Activated CD8-positive, alpha-beta memory T cell treated with anti-CD3 and anti-CD28 coated beads, Interleukin-2, amount 50 U/mL, for 24 hours (primary cell): Measurements from ENCODE around the gene PIK3C2A.
A peak's percentile ranks its signal among the peaks of the same experiment; 100 is the strongest.
"Not testable (repeated sequence)": the region's sequence is repeated elsewhere in the genome, so short reads cannot be mapped to it uniquely, and the experiment has no call there.

Source experiments
- DNase-seq: peaks from one replicate; pipeline ENCODE4 v3.0.0-alpha.2; 2020; ENCODE audit errors: extremely low read depth

Gene PIK3C2A, protein sequence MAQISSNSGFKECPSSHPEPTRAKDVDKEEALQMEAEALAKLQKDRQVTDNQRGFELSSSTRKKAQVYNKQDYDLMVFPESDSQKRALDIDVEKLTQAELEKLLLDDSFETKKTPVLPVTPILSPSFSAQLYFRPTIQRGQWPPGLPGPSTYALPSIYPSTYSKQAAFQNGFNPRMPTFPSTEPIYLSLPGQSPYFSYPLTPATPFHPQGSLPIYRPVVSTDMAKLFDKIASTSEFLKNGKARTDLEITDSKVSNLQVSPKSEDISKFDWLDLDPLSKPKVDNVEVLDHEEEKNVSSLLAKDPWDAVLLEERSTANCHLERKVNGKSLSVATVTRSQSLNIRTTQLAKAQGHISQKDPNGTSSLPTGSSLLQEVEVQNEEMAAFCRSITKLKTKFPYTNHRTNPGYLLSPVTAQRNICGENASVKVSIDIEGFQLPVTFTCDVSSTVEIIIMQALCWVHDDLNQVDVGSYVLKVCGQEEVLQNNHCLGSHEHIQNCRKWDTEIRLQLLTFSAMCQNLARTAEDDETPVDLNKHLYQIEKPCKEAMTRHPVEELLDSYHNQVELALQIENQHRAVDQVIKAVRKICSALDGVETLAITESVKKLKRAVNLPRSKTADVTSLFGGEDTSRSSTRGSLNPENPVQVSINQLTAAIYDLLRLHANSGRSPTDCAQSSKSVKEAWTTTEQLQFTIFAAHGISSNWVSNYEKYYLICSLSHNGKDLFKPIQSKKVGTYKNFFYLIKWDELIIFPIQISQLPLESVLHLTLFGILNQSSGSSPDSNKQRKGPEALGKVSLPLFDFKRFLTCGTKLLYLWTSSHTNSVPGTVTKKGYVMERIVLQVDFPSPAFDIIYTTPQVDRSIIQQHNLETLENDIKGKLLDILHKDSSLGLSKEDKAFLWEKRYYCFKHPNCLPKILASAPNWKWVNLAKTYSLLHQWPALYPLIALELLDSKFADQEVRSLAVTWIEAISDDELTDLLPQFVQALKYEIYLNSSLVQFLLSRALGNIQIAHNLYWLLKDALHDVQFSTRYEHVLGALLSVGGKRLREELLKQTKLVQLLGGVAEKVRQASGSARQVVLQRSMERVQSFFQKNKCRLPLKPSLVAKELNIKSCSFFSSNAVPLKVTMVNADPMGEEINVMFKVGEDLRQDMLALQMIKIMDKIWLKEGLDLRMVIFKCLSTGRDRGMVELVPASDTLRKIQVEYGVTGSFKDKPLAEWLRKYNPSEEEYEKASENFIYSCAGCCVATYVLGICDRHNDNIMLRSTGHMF (N-terminal part only)

DNA sequence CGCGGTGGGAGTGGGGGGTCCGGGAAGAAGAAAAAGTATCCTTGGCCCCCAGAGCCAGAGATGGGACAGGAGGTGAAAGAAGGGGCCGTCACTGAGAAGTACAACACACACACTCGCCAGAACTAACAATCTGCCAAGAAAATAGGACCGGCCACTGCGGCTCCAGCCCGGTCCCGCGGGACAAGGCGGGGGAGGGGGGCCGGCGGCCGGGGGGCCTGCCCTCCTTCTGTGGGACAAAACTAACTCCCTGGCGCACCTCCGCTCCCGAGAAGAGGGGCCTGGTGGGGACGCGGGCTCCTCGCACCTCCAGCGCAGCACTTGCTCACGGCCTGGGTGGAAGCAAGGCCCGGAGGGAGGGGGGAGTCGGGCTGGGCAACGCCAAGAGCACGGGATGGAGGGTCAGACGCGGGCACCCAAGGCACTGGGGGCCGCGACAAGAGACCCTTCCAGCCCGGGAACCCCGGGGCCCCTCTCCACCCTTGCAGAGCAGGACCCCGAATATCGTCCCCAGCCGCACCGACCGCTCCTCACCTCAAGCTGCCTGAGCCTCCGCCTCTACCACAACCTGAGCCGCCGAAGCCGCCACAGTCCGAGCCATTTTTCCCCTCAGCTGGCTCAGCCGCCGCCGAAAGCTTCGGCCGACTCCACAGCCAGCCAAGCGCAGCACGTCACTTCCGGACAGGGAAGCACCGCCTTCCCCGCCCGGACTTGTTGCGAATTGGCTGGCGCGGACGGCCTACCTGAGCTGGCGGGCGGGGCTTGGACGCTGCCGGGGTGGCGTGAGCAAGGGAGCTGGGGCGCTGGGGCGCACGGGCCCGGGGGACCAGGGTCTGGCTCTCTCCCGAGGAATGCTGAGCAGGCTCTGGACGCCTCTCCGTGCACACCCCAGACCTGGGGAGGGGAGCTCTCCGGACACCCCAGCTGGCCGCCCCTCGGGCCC, at the start of gene PIK3C2A:
TSS of gene PIK3C2A (minus strand) at position 670 of the 940 bp plus-strand sequence. CDS start 38,245 bp downstream, outside the sequence.
- peak; percentile 81 for DNase-seq

DNA sequence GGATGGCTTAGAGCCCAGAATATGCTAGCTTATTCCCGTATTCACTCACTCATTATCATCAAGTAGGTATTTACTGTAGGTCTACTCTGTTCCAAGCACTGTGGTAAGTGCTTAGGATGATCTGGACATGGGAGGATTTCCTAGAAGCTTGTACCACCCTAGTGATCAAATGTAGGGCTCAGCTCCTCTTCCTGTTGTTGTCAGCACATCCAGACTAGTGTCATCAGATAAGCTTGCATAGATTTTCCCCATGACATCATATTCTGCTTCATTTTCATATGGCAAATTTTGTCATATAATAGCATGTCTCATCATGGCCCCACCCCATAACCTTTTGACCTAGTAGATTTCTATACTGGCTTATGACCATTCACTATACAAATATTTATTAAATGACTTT, 49.4 kb upstream of the PIK3C2A start:
- DNase-seq, result no peak

DNA sequence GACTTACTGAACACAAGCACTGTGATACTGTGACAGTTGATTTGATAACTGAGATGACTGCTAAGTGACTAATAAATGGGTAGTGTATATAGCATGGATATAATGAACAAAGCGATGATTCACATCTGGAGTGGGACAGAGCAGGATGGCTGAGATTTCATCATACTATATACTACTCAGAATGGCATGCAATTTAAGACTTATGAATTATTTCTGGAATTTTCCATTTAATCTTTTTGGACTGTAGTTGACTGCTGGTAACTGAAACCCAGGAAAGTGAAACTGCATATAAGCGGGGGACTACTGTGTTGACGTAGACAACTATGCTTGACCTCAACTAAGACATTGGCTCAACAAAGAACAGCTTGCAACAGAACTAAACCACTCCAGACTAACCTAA, 48.7 kb upstream of the PIK3C2A start:
- DNase-seq, result no peak

DNA sequence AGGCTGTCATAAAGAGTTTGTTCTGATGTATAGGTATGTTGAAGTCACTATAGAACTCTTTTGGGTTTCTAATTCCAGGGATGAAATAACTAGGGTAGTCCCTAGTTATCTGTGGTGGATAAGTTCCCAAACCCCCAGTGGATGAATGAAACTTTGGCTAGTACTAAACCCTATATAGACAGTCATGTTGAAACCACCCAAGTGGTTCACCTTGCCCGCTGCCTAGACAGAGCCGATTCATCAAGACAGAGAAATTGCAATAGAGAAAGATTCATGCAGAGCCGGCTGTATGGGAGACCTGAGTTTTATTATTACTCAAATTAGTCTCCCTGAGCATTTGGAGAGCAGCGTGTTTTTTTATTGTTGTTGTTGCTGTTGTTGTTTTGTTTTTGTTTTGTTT, 44.9 kb upstream of the PIK3C2A start:
- no peak for DNase-seq

DNA sequence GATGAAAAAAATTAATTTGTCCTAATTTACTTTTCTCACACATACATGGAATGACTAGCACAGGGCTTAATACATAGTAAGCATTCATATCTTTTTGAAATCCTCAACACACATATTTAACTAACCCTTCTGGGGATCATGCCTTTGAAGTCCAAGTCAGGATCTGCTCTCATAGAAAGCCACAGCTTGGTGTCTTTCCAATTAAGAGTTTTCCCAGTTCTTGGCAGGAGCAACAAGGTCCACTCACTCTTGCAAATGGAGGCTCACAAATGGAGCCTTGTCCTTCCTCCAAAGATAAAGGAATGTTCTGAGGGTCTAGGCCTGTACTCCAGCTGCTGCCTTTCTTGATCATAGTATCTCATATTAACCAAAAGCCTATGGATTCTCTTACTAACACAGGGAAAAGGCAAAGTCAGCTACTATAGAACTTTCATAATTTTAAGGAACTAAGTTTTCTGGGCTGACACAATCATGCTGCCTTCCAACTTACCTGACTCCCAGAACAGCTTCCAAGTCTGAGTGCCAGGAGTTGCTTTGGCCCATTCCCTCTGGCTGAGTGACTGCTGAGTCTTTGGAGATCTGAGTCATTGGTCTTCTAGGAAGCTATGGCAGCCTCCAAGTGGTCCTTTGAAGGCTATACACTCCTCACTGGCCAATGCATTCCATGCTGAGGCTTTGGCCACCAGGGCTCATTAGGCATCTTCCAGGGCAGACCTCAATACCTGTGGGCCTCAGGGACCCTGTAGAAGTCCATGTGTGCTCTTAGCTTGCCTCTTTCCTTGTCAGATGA, 43.0 kb upstream of the PIK3C2A start:
- DNase-seq, result no peak

DNA sequence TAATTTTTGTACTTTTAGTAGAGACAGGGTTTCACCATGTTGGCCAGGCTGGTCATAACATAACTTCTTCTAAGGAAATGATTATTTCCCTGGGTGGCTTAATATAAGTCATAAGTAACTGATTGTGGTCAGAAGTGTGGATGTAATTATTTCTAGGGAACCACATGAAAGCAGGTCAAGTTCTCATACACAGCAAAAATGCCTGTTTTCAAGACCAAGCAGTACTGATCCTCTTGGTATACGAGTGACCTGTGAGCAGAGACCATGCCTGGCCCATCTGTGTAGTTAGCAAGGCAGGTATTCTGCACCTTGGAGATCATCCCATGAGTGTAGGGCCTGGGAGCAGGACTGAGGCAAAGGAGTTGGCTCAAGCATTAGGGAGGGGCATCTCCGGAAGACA, 36.3 kb upstream of the PIK3C2A start:
- DNase-seq, result no peak

DNA sequence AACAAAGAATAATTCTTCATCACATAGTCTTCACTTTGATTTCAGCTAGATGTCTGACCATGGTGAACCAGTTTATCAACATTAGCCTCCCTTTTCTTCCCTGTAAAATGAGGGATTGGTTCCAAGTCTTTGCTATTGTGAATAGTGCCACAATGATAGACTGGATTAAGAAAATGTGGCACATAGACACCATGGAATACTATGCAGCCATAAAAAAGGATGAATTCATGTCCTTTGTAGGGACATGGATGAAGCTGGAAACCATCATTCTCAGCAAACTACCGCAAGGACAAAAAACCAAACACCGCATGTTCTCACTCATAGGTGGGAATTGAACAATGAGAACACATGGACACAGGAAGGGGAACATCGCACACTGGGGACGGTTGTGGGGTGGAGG, 35.2 kb upstream of the PIK3C2A start:
- DNase-seq, result not testable (repeated sequence)

DNA sequence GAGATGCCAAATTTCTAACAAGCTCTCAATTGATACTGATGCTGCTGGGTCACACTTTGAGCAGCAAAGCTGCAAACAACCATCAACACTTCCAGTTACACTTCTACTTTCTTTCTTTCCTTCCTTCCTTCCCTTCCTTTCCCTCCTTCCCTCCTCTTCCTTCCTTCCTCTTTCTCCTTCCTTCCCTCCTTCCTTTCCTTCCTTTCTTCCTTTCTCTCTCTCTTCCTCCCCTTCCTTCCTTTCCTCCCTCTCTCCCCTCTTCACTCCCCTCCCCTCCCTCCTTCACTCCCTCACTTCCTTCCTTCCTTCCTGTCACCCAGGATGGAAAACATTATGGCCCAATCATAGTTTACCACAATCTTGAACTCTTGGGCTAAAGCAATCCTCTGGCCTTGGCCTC, 33.0 kb upstream of the PIK3C2A start:
- DNase-seq, result no peak

DNA sequence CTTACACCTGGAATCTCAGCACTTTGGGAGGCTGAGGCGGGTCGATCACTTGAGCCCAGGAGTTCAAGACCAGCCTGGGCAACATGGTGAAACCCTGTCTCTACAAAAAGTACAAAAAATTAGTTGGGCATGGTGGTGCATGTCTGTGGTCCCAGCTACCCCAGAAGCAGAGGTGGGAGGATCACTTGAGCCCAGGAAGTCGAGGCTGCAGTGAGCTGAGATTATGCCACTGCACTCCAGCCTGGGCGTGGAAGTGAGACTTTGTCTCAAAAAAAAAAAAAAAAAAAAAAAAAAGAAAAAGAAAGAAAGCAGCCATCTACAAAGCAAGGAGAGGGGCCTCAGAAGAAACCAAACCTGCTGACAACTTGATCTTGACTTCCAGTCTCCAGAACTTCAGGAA, 32.1 kb upstream of the PIK3C2A start:
- not testable (repeated sequence) for DNase-seq

DNA sequence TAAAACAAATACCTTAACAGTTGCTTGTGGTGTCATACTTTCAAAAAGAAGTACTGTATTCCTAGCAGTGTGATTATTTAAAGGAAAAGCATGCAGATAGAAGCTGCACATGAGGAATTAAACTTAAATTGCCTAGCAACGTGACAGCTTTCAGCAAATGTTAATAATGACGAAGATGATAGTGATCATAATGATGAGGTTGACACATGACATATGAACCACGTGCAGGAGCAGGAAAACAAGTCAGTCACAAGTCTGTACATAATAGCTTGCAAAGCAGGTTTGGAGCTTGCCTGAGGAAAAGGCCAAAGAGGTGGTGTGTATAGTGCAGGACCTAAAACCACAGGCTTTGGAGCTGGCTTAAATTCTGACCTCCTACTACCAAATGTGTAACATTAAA, 30.6 kb upstream of the PIK3C2A start:
- no peak for DNase-seq

DNA sequence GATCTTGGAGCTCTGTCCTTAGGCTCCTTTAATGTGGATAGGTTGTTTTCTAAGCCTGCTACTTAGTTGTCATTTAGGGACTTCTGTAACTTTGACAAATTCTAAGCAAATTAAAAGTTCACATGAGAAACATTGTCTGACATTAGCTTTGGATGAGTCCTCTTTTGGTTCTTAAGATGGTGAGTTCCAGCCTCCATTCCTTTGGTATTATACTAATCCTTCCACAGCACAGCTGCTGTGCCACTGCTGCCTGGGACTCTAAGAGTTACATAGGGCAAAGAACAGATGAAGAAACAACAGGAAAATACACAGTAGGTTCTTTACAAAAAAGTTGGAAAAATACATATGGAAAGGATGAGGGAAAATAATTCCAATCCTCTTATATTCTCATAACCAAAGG, 25.3 kb upstream of the PIK3C2A start:
- no peak for DNase-seq

DNA sequence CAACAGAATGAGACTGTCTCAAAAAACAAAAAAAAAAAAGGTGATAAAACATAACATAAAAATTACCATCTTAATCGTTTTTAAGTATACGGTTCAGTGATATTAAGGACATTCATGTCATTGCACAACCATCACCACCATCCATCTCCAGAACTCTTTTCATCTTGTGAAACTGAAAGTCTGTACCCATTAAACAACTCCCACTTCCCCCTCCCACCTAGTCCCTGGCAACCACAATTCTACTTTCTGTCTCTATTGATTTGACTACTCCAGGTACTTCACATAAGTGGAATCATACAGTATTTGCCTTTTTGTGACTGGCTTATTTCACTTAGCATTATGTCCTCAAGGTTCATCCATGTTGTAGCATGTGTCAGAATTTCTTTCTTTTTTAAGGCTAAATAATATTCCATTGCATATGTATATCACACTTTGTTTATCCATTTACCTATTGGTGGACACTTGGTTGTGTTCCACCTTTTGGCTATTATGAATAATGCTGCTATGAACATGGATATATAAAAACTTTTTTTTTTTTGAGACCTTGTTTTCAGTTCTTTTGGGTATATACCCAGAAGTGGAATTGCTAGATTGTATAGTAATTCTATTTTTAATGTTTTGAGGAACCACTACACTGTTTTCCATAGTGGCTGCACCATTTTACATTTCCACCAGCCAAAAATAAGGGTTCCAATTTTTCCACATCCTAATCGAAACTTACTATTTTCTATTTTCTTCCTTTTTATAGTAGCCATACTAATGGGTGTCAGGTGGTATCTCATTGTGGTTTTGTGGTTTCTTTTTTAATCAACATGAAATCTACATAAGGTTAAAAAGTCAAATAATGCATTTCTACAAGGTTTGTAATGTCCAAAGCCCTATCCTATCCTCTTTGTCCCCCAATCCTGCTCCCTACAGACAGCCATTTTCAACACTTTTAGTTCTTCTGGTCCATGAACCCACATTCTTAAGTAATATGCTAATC, 23.4 kb upstream of the PIK3C2A start:
- DNase-seq, result no peak

DNA sequence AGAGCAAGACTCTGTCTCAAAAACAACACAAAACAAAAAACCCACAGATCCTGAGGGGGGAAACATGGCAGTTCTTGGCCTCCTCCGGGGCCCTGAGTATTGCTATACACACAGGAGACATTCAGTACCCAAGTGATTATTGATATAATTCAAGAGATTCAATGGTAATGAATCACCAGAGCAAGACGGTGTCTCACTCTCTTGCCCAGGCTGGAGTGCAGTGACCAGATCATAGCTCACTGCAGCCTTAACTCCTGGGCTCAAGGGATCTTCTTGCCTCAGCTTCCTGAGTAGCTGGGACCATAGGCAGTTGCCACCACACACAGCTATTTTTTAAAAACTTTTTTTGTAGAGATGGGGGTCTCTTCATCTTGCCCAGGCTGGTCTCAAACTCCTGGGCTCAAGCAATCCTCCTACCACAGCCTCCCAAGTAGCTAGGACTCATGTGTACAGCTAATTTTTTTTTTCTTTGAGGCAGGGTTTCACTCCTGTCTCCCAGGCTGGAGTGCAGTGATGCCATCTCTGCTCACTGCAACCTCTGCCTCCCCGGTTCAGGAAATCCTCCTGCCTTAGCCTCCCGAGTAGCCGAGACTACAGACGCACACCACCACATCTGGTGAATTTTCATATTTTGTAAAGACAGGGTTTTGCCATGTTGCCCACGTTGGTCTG, 21.8 kb upstream of the PIK3C2A start:
- DNase-seq, result no peak

DNA sequence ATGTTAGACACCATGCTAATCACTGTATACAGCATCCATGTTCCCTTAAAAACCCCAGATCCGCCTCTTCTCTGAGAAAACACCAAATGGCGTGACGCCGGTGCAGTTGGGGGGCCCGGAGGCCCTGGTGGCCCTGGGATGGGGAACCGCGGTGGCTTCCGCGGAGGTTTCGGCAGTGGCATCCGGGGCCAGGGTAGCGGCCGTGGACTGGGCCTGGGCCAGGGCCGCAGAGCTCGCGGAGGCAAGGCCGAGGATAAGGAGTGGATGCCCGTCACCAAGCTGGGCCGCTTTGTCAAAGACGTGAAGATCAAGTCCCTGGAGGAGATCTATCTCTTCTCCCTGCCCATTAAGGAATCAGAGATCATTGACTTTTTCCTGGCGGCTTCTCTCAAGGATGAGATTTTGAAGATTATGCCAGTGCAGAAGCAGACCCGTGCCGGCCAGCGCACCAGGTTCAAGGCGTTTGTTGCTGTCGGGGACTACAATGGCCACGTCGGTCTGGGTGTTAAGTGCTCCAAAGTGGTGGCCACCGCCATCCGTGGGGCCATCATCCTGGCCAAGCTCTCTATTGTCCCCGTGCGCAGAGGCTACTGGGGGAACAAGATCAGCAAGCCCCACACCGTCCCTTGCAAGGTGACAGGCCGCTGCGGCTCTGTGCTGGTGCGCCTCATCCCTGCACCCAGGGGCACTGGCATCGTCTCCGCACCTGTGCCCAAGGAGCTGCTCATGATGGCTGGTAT, 20.6 kb upstream of the PIK3C2A start:
- DNase-seq, result not testable (repeated sequence)

DNA sequence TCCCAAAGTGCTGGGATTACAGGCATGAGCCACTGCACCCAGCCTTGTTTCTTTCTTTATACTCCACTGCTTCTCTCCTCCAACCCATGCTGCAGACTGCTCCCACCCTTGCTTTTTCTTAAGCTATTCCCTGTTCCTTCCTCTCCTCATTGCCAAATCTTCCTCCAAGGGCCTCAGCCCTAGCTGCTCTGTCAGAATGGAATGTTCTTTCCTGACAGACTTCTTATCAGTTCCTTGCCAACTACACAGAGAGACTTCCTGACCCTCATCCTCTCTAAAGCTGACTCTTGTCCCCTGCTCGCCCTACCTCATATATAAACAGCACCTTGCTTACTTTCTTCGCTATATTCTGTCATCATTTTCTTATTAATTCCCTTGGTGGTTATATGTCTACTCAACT, 16.9 kb upstream of the PIK3C2A start:
- no peak for DNase-seq

DNA sequence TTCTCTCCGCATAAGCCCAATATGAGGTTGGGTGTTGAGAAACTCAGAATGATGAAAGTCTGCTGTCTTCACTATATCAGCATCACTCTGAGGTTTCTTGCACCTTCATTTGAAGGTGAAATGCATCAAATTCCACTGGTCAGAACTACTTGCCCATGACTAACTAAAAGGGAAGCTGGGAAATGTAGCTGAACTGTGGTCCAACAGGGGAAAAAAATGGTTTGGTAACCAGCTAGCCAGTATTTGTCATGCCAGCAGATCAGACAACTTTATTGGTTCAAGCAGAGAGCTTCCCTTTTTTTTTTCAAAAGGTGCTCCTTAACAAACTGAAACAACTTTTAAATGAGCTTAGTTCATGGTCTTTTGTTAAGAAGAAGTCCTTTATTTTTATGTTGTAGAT, 14.2 kb upstream of the PIK3C2A start:
- DNase-seq, result no peak

DNA sequence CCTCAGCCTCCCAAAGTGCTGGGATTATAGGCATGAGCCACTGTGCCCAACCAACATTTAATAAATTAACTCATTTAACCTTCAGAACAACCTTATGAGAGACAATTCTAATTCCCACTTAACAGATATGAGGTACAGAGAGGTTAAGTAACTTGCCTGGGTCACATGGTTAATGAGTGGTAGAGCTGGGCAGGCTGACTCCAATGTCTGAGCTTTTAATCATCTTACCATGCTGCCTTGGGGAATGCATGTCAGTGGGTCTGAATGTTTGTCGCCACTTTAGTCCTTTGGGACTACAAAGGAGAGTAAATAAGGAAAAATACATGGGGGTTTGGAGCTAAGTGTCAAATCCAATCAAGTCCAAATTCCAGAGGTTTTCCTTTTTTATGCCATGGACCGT, 11.2 kb upstream of the PIK3C2A start:
- no peak for DNase-seq

DNA sequence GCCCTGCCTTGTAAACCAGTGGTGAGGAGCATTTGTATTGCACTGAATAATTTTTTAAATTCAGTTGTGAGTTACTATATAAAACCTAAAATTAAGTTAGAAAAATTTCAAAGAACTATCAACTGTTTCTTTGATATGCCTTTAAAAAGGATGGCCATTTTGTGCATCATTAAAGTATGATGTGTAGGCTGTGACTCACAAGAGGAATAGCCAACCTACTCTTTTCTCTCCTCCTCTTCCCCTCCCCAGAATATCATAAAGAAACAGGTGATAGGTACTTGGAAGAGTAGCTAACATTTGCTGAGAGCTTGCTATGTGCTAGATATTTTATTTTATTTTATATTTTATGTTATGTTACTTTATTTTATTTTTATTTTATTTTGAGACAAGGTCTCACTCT, 10.6 kb upstream of the PIK3C2A start:
- no peak for DNase-seq
